ENCODE measurements around the gene EBP.
"Not testable (repeated sequence)": the region's sequence is repeated elsewhere in the genome, so short reads cannot be mapped to it uniquely, and the experiment has no call there.

EBP gene

GRCh38 chrX:48516285-48516684, 5.3 kb upstream of the EBP start:
- DNase-seq (ENCODE audit: low spot score), result no peak
- in situ Hi-C loops (cut with MboI; ENCODE audit: low sequenced_read_pairs, unreplicated experiment), result no loop called here
- no peak for TF ChIP-seq CTCF (IDR thresholded peaks at IDR 0.05; ENCODE audit: borderline replicate concordance, control extremely low read depth, extremely low read depth, insufficient read depth, missing control alignments)

GRCh38 chrX:48516987-48517386, 4.6 kb upstream of the EBP start:
- in situ Hi-C loops (cut with MboI; ENCODE audit: low sequenced_read_pairs, unreplicated experiment), result no loop called here
- TF ChIP-seq CTCF (IDR thresholded peaks at IDR 0.05; ENCODE audit: borderline replicate concordance, control extremely low read depth, extremely low read depth, insufficient read depth, missing control alignments), result no peak
- DNase-seq (ENCODE audit: low spot score), result no peak

- DNase-seq (ENCODE audit: low spot score); in situ Hi-C loops (cut with MboI; ENCODE audit: low sequenced_read_pairs, unreplicated experiment): not testable (repeated sequence)
These were observed 2.1 kb upstream of the EBP start for GRCh38 chrX:48519481-48519880.

GRCh38 chrX:48520455-48520854, 1.2 kb upstream of the EBP start:
- no peak for DNase-seq (ENCODE audit: low spot score)
- no peak for TF ChIP-seq CTCF (IDR thresholded peaks at IDR 0.05; ENCODE audit: borderline replicate concordance, control extremely low read depth, extremely low read depth, insufficient read depth, missing control alignments)
- in situ Hi-C loops (cut with MboI; ENCODE audit: low sequenced_read_pairs, unreplicated experiment), result no loop called here

GRCh38 chrX:48520976-48521352, 644 bp upstream of the EBP start:
- TF ChIP-seq CTCF (IDR thresholded peaks at IDR 0.05; ENCODE audit: borderline replicate concordance, control extremely low read depth, extremely low read depth, insufficient read depth, missing control alignments), result no peak
- DNase-seq (ENCODE audit: low spot score), result no peak
- in situ Hi-C loops (cut with MboI; ENCODE audit: low sequenced_read_pairs, unreplicated experiment), result no loop called here

- in situ Hi-C loops (cut with MboI; ENCODE audit: low sequenced_read_pairs, unreplicated experiment), result no loop called here
- DNase-seq (ENCODE audit: low spot score), result no peak
- TF ChIP-seq CTCF (IDR thresholded peaks at IDR 0.05; ENCODE audit: borderline replicate concordance, control extremely low read depth, extremely low read depth, insufficient read depth, missing control alignments), result no peak
These were observed 683 bp downstream of the EBP start for GRCh38 chrX:48522291-48522690.

- in situ Hi-C loops (cut with MboI; ENCODE audit: low sequenced_read_pairs, unreplicated experiment), result no loop called here
- TF ChIP-seq CTCF (IDR thresholded peaks at IDR 0.05; ENCODE audit: borderline replicate concordance, control extremely low read depth, extremely low read depth, insufficient read depth, missing control alignments), result no peak
- no peak for DNase-seq (ENCODE audit: low spot score)
These were observed 2.1 kb downstream of the EBP start for GRCh38 chrX:48523682-48524081.

- in situ Hi-C loops (cut with MboI; ENCODE audit: low sequenced_read_pairs, unreplicated experiment); DNase-seq (ENCODE audit: low spot score): not testable (repeated sequence)
These were observed 4.2 kb downstream of the EBP start for GRCh38 chrX:48525853-48526252.

Measured in GM13976 (cell line).